Peyer's patch (tissue), 4 donors: Measurements from ENCODE around the gene DOHH. TPM values are rescaled to one million over a fixed set of nuclear protein-coding genes. Genes with fewer than 3 reads are reported as not detected.

Experiments
- DNase-seq, 3 donors: peaks; one replicate each; pipeline ENCODE4 v3.0.0-alpha.2; 2017 to 2019
- H3K27ac ChIP-seq, 4 donors: fragments of 200-600 bp; sonication (generic); one replicate each; pipeline ENCODE4 v1.5.1; 2016 to 2019
- H3K27me3 ChIP-seq, 2 donors: fragments of 200-600 bp; sonication (generic); one replicate each; pipeline ENCODE4 v1.5.1; 2019
- H3K36me3 ChIP-seq, 3 donors: fragments of 200-600 bp; sonication (generic); one replicate each; pipeline ENCODE4 v1.5.1; 2016 to 2019
- H3K4me1 ChIP-seq, 4 donors: fragments of 200-600 bp; sonication (generic); one replicate each; pipeline ENCODE4 v1.5.1; 2016 to 2019
- H3K4me3 ChIP-seq, 4 donors: fragments of 200-600 bp; sonication (generic); 1 replicate in 3 of 4; 2 replicates in 1 of 4; pipeline ENCODE4 v1.5.1; 2016 to 2019; ENCODE audit warnings: mild to moderate bottlenecking in 1 of 4
- H3K9me3 ChIP-seq, 4 donors: fragments of 200-600 bp; sonication (generic); one replicate each; pipeline ENCODE4 v1.5.1; 2016 to 2019; ENCODE audit warnings: mild to moderate bottlenecking in 1 of 4
- POLR2A ChIP-seq, 2 donors: fragments of 450-650 bp; IDR thresholded peaks; one replicate each; pipeline ENCODE4 v1.5.1; 2017; ENCODE audit warnings: antibody characterized with exemption in 2 of 2, mild to moderate bottlenecking in 2 of 2, moderate library complexity in 2 of 2
- total RNA-seq, 4 donors: library from RNA; depleted of rRNA; stranded (reverse); fragments of >200 nt; gene quantifications; one replicate each; pipeline ENCODE4 v1.1.0, GENCODE V29; 2016
- TF ChIP-seq, protein P1 (sequence below), 6 experiments: fragments of 450-650 bp in 4 of 6; fragments of 200-600 bp in 2 of 6; sonication (generic) in 1 of 6; IDR thresholded peaks; one replicate each; pipeline ENCODE4 v1.5.1; 2017 to 2019; ENCODE audit warnings: antibody characterized with exemption in 6 of 6, mild to moderate bottlenecking in 3 of 6, moderate library complexity in 1 of 6

Gene DOHH
- total RNA-seq, 4 donors from 2014 or later, result 5.6 to 10.2 (median 9.5) TPM

DNA sequence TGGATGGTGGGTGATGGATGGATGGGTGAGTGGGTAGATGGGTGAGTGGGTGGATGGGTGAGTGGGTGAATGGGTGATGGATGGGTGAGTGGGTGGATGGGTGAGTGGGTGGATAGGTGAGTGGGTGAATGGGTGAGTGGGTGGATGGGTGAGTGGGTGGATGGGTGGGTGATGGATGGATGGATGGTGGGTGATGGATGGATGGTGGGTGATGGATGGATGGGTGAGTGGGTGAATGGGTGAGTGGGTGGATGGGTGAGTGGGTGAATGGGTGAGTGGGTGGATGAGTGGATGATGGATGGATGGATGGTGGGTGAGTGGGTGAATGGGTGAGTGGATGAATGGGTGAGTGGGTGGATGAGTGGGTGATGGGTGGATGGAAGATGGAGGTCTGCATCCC, 23.0 kb downstream of the DOHH start:
- Histone ChIP-seq H3K27me3 (peaks cover 0 to 3% of the 10 kb centered on the region in 2 donors), H3K36me3 (peaks cover 0 to 19% (median 0%) of the 10 kb centered on the region in 3 donors), H3K9me3 (no peaks in the 10 kb centered on the region), H3K4me3 (no peak overlapping the region), H3K4me1 (peaks cover 0 to 45% (median 0%) of the 10 kb centered on the region in 4 donors), H3K27ac (no peak overlapping the region)
- no peak for DNase-seq
- TF ChIP-seq POLR2A (IDR thresholded peaks at IDR 0.05), result no peak
- TF ChIP-seq, protein P1, sequence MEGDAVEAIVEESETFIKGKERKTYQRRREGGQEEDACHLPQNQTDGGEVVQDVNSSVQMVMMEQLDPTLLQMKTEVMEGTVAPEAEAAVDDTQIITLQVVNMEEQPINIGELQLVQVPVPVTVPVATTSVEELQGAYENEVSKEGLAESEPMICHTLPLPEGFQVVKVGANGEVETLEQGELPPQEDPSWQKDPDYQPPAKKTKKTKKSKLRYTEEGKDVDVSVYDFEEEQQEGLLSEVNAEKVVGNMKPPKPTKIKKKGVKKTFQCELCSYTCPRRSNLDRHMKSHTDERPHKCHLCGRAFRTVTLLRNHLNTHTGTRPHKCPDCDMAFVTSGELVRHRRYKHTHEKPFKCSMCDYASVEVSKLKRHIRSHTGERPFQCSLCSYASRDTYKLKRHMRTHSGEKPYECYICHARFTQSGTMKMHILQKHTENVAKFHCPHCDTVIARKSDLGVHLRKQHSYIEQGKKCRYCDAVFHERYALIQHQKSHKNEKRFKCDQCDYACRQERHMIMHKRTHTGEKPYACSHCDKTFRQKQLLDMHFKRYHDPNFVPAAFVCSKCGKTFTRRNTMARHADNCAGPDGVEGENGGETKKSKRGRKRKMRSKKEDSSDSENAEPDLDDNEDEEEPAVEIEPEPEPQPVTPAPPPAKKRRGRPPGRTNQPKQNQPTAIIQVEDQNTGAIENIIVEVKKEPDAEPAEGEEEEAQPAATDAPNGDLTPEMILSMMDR (IDR thresholded peaks at IDR 0.05), result no peak

- TF ChIP-seq, protein P1 (IDR thresholded peaks at IDR 0.05), result no peak
- no peak for TF ChIP-seq POLR2A (IDR thresholded peaks at IDR 0.05)
- Histone ChIP-seq H3K4me3 (no peak overlapping the region), H3K27me3 (peaks cover 0 to 3% of the 10 kb centered on the region in 2 donors), H3K4me1 (peaks cover 0 to 46% (median 0%) of the 10 kb centered on the region in 4 donors), H3K9me3 (no peaks in the 10 kb centered on the region), H3K36me3 (peaks cover 0 to 19% (median 0%) of the 10 kb centered on the region in 3 donors), H3K27ac (no peak overlapping the region)
- DNase-seq, result no peak
Measured at GRCh38 chr19:3476830-3477229, 23.6 kb downstream of the DOHH start.

- Histone ChIP-seq H3K4me1 (peaks cover 0 to 34% (median 0%) of the 10 kb centered on the region in 4 donors), H3K4me3 (no peak overlapping the region), H3K36me3 (peaks cover 0 to 19% (median 0%) of the 10 kb centered on the region in 3 donors), H3K27ac (peak overlapping the region in 1 of 4 donors; percentile 5), H3K9me3 (no peaks in the 10 kb centered on the region), H3K27me3 (no peaks in the 10 kb centered on the region)
- DNase-seq, result no peak
- no peak for TF ChIP-seq POLR2A (IDR thresholded peaks at IDR 0.05)
- TF ChIP-seq, protein P1 (IDR thresholded peaks at IDR 0.05), result no peak
Measured at GRCh38 chr19:3475449-3475848, 25.0 kb downstream of the DOHH start.

- peaks cover 0 to 19% (median 0%) of the 10 kb centered on the region in 3 donors for H3K36me3 ChIP-seq
- H3K4me1 ChIP-seq, result peaks cover 0 to 34% (median 0%) of the 10 kb centered on the region in 4 donors
- H3K9me3 ChIP-seq, result no peaks in the 10 kb centered on the region
- no peaks in the 10 kb centered on the region for H3K27me3 ChIP-seq
- H3K4me3 ChIP-seq, result peak overlapping the region in 2 of 4 donors; percentile 9 to 10
- DNase-seq, result no peak
- TF ChIP-seq POLR2A (IDR thresholded peaks at IDR 0.05), result no peak
- TF ChIP-seq, protein P1 (IDR thresholded peaks at IDR 0.05), result no peak
- H3K27ac ChIP-seq, result peak overlapping the region in 3 of 4 donors; percentile 17 to 83 (median 69)
Measured at GRCh38 chr19:3474614-3475013, 25.9 kb downstream of the DOHH start.

DNA sequence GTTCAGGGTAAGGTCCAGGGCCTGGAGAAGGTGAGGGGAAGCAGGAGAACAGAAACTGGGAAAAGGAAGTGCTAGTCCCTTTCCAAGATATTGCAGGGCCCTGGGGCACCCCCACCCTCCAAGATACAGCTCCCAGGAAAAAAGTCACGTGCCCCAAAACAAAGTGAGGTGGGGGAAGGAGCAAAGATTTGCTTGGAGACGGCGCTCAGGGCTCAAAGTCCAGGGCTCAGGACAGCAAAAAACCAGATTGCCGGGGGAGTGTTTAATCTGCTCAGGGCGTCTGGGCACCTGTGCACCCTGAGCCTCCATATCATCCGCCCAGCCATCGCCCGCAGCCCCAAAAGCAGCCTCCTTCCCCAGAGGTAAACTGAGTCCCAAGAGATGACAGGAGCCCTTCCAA, 26.5 kb downstream of the DOHH start:
- Histone ChIP-seq H3K27me3 (no peaks in the 10 kb centered on the region), H3K27ac (peak overlapping the region in 3 of 4 donors; percentile 17 to 83 (median 69)), H3K9me3 (no peaks in the 10 kb centered on the region), H3K36me3 (peaks cover 0 to 19% (median 0%) of the 10 kb centered on the region in 3 donors), H3K4me3 (peak overlapping the region in 2 of 4 donors; percentile 9 to 10), H3K4me1 (peaks cover 0 to 29% (median 0%) of the 10 kb centered on the region in 4 donors)
- peak in 2 of 3 donors; percentile 73 to 80 for DNase-seq
- TF ChIP-seq POLR2A (IDR thresholded peaks at IDR 0.05), result peak in 1 of 2 donors; percentile 7
- TF ChIP-seq, protein P1 (IDR thresholded peaks at IDR 0.05), result no peak
